ENCODE results near the gene KAT8. TPM values are rescaled to one million over a fixed set of nuclear protein-coding genes. Genes with fewer than 3 reads are reported as not detected.

Gene KAT8
- total RNA-seq, 4 donors from 2014 or later: 61.0 to 83.4 (median 72.6) TPM

- H3K27me3 ChIP-seq: no peaks in the 10 kb centered on the region
- no peaks in the 10 kb centered on the region for H3K9me3 ChIP-seq
- H3K27ac ChIP-seq (replicated peaks in 1 of 4): peak within 1 kb of the TSS; percentile 92 to 99 (median 99)
- peaks cover 19 to 49% (median 39%) of the 10 kb centered on the region in 4 donors for H3K4me1 ChIP-seq
- intact Hi-C loops (cut with DNase I): loop anchor here (10.0 kb wide), 1 partner anchor 371 kb away; the partner anchor contains the start of gene ZNF843
- WGBS: under 1% methylated on average over 48 of the region's 48 CpGs
- H3K4me3 ChIP-seq: peak within 1 kb of the TSS; percentile 81 to 100 (median 98)
- peak; percentile 99 for DNase-seq (ENCODE audit: extremely low spot score)
- TF ChIP-seq EP300 (IDR thresholded peaks at IDR 0.05) (no peak), CTCF (IDR thresholded peaks at IDR 0.05) (no peak), POLR2AphosphoS5 (IDR thresholded peaks at IDR 0.05) (peak; percentile 89 to 94), POLR2A (IDR thresholded peaks at IDR 0.05; ENCODE audit: low read depth) (peak; percentile 47)
- peaks cover 28 to 34% (median 32%) of the 10 kb centered on the region in 4 donors for H3K36me3 ChIP-seq
Measured at GRCh38 chr16:31073970-31074813, 43.3 kb upstream of the KAT8 start, which contains the start of the genes ZNF646 and ZNF668. Gene ZNF646, plus strand, starts transcription at chr16:31074422. Its CDS starts 1,903 bp downstream, at chr16:31076325. Gene ZNF668, minus strand, starts transcription at chr16:31074240. Its CDS starts 9,781 bp downstream, at chr16:31064459.

- Histone ChIP-seq H3K4me3 (peak overlapping the region; percentile 81 to 100 (median 98)), H3K27me3 (no peaks in the 10 kb centered on the region), H3K4me1 (peaks cover 19 to 49% (median 39%) of the 10 kb centered on the region in 4 donors), H3K9me3 (no peaks in the 10 kb centered on the region), H3K27ac (replicated peaks in 1 of 4) (peak overlapping the region; percentile 92 to 99 (median 99)), H3K36me3 (peaks cover 33 to 40% (median 39%) of the 10 kb centered on the region in 4 donors)
- DNase-seq (ENCODE audit: extremely low spot score): no peak
- no peak for TF ChIP-seq EP300 (IDR thresholded peaks at IDR 0.05)
- no peak for TF ChIP-seq CTCF (IDR thresholded peaks at IDR 0.05)
- no peak for TF ChIP-seq POLR2AphosphoS5 (IDR thresholded peaks at IDR 0.05)
- no peak for TF ChIP-seq POLR2A (IDR thresholded peaks at IDR 0.05; ENCODE audit: low read depth)
- intact Hi-C loops (cut with DNase I): loop anchor here (10.0 kb wide), 1 partner anchor 370 kb away; the partner anchor contains the start of gene ZNF843
- WGBS: under 1% methylated on average over 7 of the region's 7 CpGs
Measured at GRCh38 chr16:31074814-31075183, 42.7 kb upstream of the KAT8 start.

DNA sequence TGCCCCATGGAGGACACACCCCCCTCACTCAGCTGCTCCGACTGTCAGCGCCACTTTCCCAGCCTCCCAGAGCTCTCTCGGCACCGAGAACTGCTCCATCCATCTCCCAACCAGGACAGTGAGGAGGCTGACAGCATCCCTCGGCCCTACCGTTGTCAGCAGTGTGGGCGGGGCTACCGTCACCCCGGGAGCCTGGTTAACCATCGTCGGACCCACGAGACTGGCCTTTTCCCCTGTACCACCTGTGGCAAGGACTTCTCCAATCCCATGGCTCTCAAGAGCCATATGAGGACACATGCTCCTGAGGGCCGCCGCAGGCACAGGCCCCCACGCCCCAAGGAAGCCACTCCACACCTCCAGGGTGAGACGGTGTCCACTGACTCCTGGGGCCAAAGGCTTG, 41.1 kb upstream of the KAT8 start:
- Histone ChIP-seq H3K4me3 (no peak overlapping the region), H3K27me3 (no peaks in the 10 kb centered on the region), H3K4me1 (peaks cover 19 to 51% (median 35%) of the 10 kb centered on the region in 4 donors), H3K27ac (replicated peaks in 1 of 4) (no peak overlapping the region), H3K9me3 (no peaks in the 10 kb centered on the region), H3K36me3 (peaks cover 36 to 55% (median 54%) of the 10 kb centered on the region in 4 donors)
- no peak for TF ChIP-seq POLR2AphosphoS5 (IDR thresholded peaks at IDR 0.05)
- no peak for TF ChIP-seq EP300 (IDR thresholded peaks at IDR 0.05)
- TF ChIP-seq POLR2A (IDR thresholded peaks at IDR 0.05; ENCODE audit: low read depth): no peak
- TF ChIP-seq CTCF (IDR thresholded peaks at IDR 0.05): no peak
- WGBS: 70% methylated on average over 10 of the region's 16 CpGs
- DNase-seq (ENCODE audit: extremely low spot score): no peak
- intact Hi-C loops (cut with DNase I): loop anchor here (10.0 kb wide), 1 partner anchor 368 kb away; the partner anchor contains the start of gene ZNF843

GRCh38 chr16:31077024-31077423, 40.4 kb upstream of the KAT8 start:
- Histone ChIP-seq H3K4me3 (no peak overlapping the region), H3K9me3 (no peaks in the 10 kb centered on the region), H3K4me1 (peaks cover 14 to 51% (median 34%) of the 10 kb centered on the region in 4 donors), H3K36me3 (peaks cover 36 to 62% (median 61%) of the 10 kb centered on the region in 4 donors), H3K27me3 (no peaks in the 10 kb centered on the region), H3K27ac (replicated peaks in 1 of 4) (no peak overlapping the region)
- intact Hi-C loops (cut with DNase I): loop anchor here (10.0 kb wide), 1 partner anchor 368 kb away; the partner anchor contains the start of gene ZNF843
- no peak for DNase-seq (ENCODE audit: extremely low spot score)
- TF ChIP-seq POLR2AphosphoS5 (IDR thresholded peaks at IDR 0.05): no peak
- no peak for TF ChIP-seq POLR2A (IDR thresholded peaks at IDR 0.05; ENCODE audit: low read depth)
- TF ChIP-seq CTCF (IDR thresholded peaks at IDR 0.05): no peak
- no peak for TF ChIP-seq EP300 (IDR thresholded peaks at IDR 0.05)
- WGBS: 96% methylated on average over 13 of the region's 13 CpGs
